MV-4-11 (cell line): ENCODE results near the gene MRPL44.
"Not testable (repeated sequence)": the region's sequence is repeated elsewhere in the genome, so short reads cannot be mapped to it uniquely, and the experiment has no call there.

ENCODE experiments used
- DNase-seq: peaks from one replicate; lab custom pipeline; 2025; lab: John Stamatoyannopoulos, UW

The MRPL44 gene

DNA sequence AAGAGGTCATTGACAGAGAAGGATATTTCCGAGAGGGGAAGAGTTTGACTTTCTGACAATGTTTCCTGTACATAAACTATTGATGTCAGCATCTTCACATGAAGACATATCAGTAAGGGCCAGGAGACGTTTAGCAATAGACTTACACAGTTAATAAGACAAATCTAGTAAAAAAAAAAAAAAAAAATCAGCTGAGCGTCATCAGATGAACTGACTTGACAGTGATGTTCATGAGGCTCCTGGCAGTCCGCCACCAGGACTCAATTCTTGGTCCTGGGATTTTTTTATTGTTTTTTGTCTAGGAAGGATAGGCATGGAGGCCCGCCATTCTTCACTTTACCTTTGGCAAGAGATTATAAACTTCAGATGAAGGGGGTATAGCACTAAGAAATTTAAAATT, 14.5 kb downstream of the MRPL44 start:
- DNase-seq: no peak

DNA sequence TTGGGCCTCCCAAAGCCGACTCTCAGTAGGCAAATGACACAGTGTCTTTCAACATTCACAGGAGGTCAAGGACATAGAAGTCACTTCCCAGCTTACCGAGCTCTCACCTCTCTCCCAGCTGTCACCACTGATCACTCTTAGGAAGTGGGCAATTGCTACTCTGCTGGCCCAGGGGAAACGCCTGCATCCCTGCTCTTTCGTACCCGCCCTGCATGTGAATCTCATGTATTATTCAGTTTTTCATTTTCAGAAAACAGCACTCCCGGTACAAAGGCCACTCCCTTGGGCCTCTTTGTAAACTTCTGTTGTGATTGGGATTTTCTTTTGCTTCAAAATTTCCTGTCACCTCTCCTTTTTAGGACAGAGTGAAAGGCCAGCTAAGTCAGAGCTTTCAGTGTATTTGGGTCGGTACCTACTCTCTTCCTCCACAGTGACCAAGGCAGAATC, 15.4 kb downstream of the MRPL44 start:
- no peak for DNase-seq

DNA sequence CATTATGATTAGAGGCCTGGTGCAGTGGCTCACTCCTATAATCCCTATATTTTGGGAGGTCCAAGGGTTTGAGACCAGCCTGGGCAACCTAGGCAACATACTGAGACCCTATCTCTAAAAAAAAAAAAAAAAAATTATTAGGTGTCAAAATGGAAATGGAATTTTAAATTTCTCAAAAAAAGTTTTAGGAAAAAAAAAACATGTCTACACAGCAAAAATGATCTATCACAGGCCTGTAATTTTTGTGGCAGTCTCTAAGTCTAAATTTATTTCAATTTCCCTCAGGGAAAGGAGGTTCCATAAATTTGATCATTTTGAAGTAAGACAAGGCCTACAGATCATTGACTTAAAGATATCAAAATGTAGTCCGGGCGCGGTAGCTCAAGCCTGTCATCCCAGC, 16.3 kb downstream of the MRPL44 start:
- no peak for DNase-seq

DNA sequence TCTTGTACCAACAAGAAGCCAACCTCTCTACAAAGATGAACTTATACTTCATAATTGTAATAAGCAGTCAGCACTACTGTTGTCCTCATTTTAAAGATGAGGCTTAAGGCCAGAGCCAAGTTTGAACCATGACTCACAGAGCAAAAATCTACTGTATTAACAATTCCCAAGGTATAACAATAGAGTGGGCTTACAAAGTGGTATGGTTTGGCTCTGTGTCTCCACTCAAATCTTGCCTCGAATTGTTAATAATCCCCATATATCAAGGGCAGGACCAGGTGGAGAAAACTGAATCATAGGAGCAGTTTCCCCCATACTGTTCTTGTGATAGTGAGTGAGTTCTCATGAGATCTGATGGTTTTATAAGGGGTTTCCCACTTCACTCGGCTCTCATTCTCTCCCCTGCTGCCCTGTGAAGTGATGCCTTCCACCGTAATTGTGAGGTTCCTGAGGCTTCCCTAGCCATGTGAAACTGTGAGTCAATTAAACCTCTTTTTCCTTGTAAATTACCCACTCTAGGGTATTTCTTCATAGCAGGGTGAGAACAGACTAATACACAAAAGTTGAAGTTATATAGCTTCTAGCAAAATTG, 19.5 kb downstream of the MRPL44 start:
- DNase-seq: no peak

DNA sequence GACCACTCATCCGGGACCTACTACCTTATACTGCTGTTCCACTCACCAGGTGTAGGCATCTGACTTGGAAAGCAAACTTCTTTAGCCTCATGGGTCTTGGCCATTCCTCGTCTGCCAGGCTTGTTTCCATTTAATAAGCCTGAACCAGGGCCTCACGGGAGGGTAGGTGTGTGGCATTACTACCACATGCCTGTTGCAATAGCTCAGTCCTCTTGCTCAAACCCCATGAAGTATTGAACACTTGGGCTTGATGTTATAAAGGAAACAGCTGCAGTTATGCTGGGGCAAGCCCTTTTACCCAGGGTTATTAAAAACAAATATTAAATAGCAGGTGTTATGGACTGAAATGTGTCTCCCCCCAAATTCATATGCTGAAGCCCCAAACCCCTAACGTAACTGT, 21.2 kb downstream of the MRPL44 start:
- no peak for DNase-seq

DNA sequence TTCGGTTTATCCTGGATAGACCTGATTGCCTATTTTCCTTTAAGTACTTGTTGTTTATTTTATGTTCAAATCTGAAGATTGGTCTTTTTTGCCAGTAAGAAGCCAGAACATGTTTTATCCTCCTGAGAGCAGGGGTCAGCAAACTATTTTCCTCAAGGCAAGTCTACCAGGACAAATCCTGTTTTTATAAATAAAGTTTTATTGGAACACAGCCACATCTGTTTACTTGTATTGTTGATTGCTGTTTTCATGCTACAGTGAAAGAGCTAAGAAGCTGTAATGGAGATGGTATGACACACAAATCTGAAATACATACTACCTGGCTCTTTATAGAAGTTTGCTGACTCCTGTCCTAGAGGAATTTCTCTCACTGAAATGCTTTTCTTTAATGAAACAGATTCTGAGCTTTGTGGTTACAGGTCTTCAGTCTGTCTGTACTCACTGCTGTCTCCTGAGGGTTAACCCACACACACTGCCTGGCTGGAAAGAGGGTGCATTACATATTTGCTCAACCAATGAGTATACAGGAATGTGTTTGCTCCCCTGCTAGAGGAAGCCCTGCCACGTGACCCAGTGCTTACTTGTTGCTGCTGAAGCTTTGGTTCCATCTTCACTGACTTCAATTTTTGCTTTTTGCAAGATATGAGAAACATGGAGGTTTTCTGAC, 22.6 kb downstream of the MRPL44 start:
- DNase-seq: no peak

DNA sequence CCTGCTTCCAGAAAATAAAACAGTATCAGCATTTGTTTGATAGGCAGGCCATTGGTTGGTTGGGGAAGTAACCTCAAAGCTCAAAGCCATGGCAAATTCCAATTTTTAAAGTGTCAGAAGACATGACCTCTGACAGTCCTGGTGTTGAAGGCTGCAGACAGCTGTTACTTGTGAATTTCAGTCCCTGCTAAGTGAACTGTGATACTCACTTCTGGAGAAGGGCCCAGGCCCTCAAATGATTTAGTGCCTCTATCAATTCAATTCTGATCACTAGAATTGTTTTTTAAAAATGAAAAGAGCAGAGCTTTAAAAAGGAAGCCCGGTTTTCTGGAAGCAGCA, 23.1 kb downstream of the MRPL44 start:
- DNase-seq: no peak

DNA sequence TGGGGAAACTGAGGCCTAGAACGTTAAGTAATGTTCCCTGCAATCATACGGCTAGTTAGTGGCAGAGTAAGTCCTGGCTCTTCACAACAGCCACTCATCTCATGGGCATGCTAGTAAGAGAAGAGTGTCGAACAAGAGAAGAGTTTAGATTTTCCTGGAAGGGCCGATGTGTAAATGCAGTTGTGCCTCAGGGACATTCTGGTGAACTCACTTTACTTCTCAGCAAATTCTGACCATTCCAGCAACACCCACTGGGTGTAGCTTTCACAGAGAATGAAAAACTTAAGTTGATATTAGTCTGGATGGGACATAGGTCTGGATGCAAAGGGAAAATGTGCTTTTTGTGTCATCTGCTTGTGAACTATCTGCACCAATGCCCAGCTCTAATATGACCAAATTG, 23.5 kb downstream of the MRPL44 start:
- DNase-seq: no peak

DNA sequence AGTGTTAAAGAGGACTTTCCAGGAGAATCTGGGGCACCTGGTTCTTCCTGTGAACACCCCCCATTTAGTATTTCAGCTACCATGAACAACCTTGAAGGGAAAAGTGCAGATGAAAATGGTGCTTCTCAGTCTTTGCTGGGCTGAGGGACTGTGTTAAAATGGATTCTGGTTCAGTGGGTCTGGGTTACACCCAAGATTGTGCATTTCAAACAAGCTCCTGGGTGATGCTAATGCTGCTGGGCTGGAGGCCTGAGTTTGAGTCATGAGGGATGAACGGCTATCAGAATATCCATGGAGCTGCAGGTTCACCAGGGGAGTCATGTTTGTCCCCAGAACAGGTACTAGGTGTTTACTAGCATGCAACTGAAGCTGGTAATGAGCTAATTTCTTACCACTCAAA, 24.0 kb downstream of the MRPL44 start:
- DNase-seq: no peak

- peak; percentile 11 for DNase-seq
Measured at GRCh38 chr2:223989206-223989855, 32.1 kb downstream of the MRPL44 start.

DNA sequence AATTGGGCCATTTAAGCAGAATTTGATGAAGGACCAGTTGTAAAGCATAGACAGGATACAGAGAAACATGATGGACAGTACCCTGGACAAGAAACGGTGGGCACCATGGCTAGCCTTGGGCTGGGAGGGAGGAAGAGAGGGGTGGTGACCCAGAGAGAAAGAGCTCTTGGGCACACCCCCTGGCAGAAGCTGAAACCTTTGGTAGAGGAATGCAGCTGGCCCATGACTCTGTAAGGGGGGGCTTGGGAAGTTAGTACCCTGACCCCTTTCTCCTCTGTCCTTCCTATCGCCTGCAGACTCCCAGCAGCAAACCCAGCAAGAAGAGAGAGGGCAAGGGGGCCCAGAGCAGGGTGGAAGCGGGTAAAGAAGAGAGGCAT, 32.6 kb downstream of the MRPL44 start:
- no peak for DNase-seq

DNA sequence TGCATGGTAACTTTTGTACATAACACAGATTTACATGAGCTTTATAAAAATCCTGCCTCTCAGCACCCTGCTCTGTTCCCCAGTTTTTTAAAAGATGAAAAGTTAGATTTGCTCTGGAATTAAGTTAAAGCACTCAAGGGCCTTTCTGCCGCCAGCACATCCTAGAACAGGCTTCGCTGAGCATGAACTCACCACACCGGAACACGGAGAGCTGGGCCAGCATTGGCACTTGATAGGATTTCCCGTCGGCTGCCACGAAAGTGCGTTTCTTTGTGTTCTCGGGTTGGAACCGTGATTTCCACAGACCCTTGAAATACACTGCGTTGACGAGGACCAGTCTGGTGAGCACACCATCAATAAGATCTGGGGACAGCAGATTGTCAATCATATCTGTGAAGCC, 34.3 kb downstream of the MRPL44 start:
- no peak for DNase-seq

GRCh38 chr2:223993634-223994232, 36.5 kb downstream of the MRPL44 start:
- peak; percentile 56 for DNase-seq

DNA sequence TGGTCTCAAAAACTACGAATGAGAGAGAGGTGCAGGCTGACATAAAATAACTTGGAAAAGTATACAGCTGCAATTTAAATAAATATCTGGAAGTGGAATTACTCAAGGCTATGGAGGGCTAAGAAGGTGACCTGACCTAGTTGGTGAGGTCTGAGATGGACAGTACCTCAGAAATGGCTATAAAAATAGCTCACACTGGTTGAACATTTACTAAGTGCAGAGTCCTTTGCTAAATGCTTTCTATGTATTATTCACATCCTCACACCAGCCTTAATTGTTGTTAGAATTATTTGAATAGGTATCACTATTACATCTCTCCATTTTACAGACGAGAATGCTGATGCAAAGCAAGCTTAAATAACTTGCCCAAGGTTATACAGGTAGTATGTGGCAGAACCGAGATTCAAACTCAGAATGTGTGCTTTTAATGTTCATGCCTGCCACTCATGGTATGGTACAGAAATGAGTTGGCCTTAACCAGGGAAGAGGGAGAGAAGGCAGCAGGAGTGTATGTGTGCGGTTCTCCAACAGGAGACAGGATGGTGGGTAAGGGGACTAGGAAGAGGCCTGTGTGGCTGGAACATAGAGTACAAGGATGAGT, 37.4 kb downstream of the MRPL44 start:
- DNase-seq: no peak

- DNase-seq: peak; percentile 16
Measured at GRCh38 chr2:223995569-223995968, 38.3 kb downstream of the MRPL44 start.

DNA sequence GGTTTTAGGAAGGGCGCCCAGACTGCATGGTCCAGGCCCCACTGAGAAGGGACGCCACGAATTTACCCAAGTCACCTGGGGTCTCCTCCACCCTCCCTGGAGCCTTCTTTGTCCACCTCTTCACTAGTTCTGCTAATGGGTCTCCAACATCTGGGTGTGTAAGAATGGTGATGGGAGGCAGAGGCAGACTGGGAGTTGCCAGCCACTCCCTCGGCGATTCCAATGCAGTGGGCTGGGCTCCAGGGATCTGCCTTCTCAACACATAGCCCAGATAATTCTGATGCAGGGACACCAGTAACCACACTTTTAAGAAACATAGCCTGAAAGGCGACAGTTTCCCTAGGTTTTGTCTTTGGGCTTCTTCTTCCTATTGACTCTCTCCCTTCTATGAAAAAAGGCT, 39.1 kb downstream of the MRPL44 start:
- DNase-seq: no peak

- no peak for DNase-seq
Measured at GRCh38 chr2:223997938-223998337, 40.7 kb downstream of the MRPL44 start.

GRCh38 chr2:223998948-223999347, 41.7 kb downstream of the MRPL44 start:
- no peak for DNase-seq

- DNase-seq: no peak
Measured at GRCh38 chr2:223999862-224000261, 42.6 kb downstream of the MRPL44 start.

- DNase-seq: not testable (repeated sequence)
Measured at GRCh38 chr2:224000662-224001061, 43.4 kb downstream of the MRPL44 start.

DNA sequence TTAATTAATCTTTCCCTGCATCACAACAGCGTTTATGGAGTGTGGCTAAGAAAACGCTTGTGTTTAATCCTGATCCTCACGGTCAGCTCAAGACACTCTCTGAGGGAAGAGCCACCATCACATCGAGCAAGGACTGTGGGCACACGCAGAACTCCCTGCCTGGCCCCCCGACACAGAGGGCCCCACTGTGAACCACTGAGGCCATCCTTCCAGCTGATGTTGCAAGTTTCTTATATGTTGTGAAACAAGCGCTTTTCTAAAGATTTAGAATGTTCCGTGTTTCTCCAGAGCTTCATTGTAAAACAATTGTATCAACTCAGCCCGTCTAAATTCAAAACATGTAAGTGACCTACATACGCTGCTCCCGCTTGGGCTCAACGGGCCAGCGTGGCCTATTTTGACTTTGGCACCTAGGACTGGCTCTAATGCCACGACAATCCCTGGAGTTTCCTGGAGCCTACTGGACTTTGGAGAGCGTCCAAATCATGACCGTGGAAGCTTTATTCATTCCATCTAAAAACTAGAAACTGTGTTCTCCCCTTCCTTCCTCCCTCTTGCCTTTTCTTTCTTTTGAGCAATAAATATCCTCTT, 46.9 kb downstream of the MRPL44 start:
- peak; percentile 28 for DNase-seq

DNA sequence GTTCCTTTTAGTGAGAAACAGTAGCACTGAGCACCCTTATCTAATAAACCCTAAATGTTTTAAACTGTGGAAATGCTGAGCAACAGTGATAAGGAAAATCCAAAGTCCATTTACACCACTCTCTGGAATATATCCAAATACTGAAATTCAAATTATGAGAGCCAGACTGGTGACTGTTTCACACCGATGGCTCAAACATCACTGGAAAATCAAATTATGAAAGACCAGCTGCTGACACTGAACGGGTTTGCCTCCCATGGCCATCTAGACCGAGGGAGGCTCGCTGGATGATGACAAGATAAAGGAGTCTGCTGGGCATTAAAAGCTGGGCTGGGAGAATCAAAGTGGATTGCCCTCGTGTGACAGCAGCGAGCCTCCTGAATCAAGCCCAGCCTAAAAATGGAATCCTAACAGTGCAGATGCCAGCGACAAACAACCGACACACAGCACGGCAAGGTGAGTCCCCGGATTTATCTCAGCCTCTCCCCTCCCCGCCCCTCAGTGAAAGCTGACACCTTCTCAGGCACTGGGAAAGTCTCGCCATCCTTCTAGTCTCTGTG, 51.5 kb downstream of the MRPL44 start:
- DNase-seq: no peak
